Mammary epithelial cell (primary cell): ENCODE data around the gene BLOC1S6.

Source experiments
- CTCF ChIP-seq, 2 donors: IDR thresholded peaks in 1 of 2; conservative IDR thresholded peaks in 1 of 2; 2 replicates each; pipeline ENCODE4 v1.5.1; 2011 to 2012; ENCODE audit warnings: inconsistent platforms in 2 of 2, low read length in 2 of 2, mild to moderate bottlenecking in 2 of 2, control low read depth in 1 of 2, low read depth in 1 of 2; ENCODE audit not compliant: insufficient read depth in 1 of 2; ENCODE audit errors: extremely low read depth in 1 of 2
- EZH2 ChIP-seq: IDR thresholded peaks from 2 replicates; pipeline ENCODE4 v1.6.1; 2012; ENCODE audit warnings: low read length, inconsistent platforms, borderline replicate concordance

- TF ChIP-seq CTCF (conservative IDR thresholded peaks at IDR 0.05 in 1 of 2, IDR thresholded peaks at IDR 0.05 in 1 of 2; ENCODE audit: extremely low read depth in 1 of 2, insufficient read depth in 1 of 2, low read depth in 1 of 2, low read length in 2 of 2) (no peak), EZH2 (no peak)
Measured at GRCh38 chr15:45641374-45641781, 54.2 kb downstream of the BLOC1S6 start.
